Uterus (tissue), 2 donors: ENCODE results near the gene LRP3.

Experiments used
- POLR2A ChIP-seq, 2 donors: fragments of 450-650 bp; IDR thresholded peaks; one replicate each; pipeline ENCODE4 v1.6.1; 2016; ENCODE audit warnings: antibody characterized with exemption in 2 of 2, mild to moderate bottlenecking in 1 of 2, moderate library complexity in 1 of 2
- TF ChIP-seq, protein P1 (sequence below), 4 experiments: fragments of 200-600 bp in 2 of 4; fragments of 450-650 bp in 2 of 4; sonication (generic) in 2 of 4; IDR thresholded peaks; one replicate each; pipeline ENCODE4 v1.5.1; 2016 to 2019; ENCODE audit warnings: antibody characterized with exemption in 4 of 4, mild to moderate bottlenecking in 2 of 4, moderate library complexity in 1 of 4

DNA sequence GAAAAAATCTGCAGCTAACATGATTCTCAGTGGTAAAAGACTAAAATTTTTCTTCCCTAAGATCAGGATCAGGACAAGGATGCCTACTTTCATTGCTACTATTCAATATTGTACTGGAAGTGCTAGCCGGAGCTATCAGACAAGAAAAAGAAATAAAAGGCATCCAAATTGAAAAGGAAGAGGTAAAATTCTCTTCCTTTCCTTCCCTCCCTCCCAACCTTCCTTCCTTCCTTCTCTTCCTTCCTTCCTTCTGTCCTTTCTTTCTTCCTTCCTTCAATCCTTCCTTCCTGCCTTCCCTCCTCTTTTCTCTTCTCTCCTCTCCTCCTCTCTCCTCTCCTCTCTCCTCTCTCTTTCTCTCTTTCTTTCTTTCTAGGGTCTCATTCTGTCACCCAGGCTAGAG, 26.7 kb upstream of the LRP3 start:
- TF ChIP-seq, protein P1, sequence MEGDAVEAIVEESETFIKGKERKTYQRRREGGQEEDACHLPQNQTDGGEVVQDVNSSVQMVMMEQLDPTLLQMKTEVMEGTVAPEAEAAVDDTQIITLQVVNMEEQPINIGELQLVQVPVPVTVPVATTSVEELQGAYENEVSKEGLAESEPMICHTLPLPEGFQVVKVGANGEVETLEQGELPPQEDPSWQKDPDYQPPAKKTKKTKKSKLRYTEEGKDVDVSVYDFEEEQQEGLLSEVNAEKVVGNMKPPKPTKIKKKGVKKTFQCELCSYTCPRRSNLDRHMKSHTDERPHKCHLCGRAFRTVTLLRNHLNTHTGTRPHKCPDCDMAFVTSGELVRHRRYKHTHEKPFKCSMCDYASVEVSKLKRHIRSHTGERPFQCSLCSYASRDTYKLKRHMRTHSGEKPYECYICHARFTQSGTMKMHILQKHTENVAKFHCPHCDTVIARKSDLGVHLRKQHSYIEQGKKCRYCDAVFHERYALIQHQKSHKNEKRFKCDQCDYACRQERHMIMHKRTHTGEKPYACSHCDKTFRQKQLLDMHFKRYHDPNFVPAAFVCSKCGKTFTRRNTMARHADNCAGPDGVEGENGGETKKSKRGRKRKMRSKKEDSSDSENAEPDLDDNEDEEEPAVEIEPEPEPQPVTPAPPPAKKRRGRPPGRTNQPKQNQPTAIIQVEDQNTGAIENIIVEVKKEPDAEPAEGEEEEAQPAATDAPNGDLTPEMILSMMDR (IDR thresholded peaks at IDR 0.05): no peak
- TF ChIP-seq POLR2A (IDR thresholded peaks at IDR 0.05): no peak
